Smooth muscle cell (in vitro differentiated cells): Measurements from ENCODE around the gene CNTNAP1. TPM values are rescaled to one million over a fixed set of nuclear protein-coding genes. Genes with fewer than 3 reads are reported as not detected.

Experiments
- DNase-seq: peaks from one replicate; lab custom pipeline; 2025; ENCODE audit not compliant: unreplicated experiment; lab: John Stamatoyannopoulos, UW
- H2AFZ ChIP-seq: fragments of 200-600 bp; sonication (generic); 2 replicates; pipeline ENCODE4 v1.6.0; 2016; ENCODE audit warnings: antibody characterized with exemption, low read depth, mild to moderate bottlenecking
- H3F3A ChIP-seq: fragments of 200-600 bp; sonication (generic); 2 replicates; pipeline ENCODE4 v1.6.0; 2017; ENCODE audit warnings: antibody characterized with exemption, low read depth
- H3K27ac ChIP-seq: fragments of 200-600 bp; sonication (generic); 2 replicates; pipeline ENCODE4 v1.5.1; 2016; ENCODE audit warnings: low read depth, mild to moderate bottlenecking
- H3K27me3 ChIP-seq: fragments of 200-600 bp; sonication (generic); 2 replicates; pipeline ENCODE4 v1.6.1; 2016; ENCODE audit warnings: low read depth, mild to moderate bottlenecking
- H3K36me3 ChIP-seq: fragments of 200-600 bp; sonication (generic); 2 replicates; pipeline ENCODE4 v1.5.1; 2016; ENCODE audit warnings: low read depth
- H3K4me1 ChIP-seq: fragments of 200-600 bp; sonication (generic); 2 replicates; pipeline ENCODE4 v1.5.1; 2016; ENCODE audit warnings: low read depth
- H3K4me2 ChIP-seq: fragments of 200-600 bp; sonication (generic); 2 replicates; pipeline ENCODE4 v1.6.0; 2016; ENCODE audit warnings: mild to moderate bottlenecking
- H3K4me3 ChIP-seq: fragments of 200-600 bp; sonication (generic); 2 replicates; pipeline ENCODE4 v1.5.1; 2016; ENCODE audit warnings: mild to moderate bottlenecking
- H3K79me2 ChIP-seq: fragments of 200-600 bp; sonication (generic); 2 replicates; pipeline ENCODE4 v1.6.0; 2016; ENCODE audit warnings: low read depth, mild to moderate bottlenecking
- H3K9ac ChIP-seq: fragments of 200-600 bp; sonication (generic); 2 replicates; pipeline ENCODE4 v1.6.0; 2016; ENCODE audit warnings: low read depth
- H3K9me3 ChIP-seq: fragments of 200-600 bp; sonication (generic); replicated peaks from 2 replicates; pipeline ENCODE4 v1.5.1; 2016; ENCODE audit warnings: low read depth
- H4K20me1 ChIP-seq: fragments of 200-600 bp; sonication (generic); 2 replicates; pipeline ENCODE4 v1.6.0; 2016; ENCODE audit warnings: low read depth
- CTCF ChIP-seq: fragments of 200-600 bp; sonication (generic); IDR thresholded peaks from 2 replicates; pipeline ENCODE4 v1.5.1; 2017; ENCODE audit warnings: borderline replicate concordance, mild to moderate bottlenecking, antibody characterized with exemption; ENCODE audit not compliant: insufficient read depth, poor library complexity, severe bottlenecking
- WGBS: methylation state at CpG from one replicate; pipeline ENCODE4 v1.1.7; 2016; ENCODE audit warnings: low lambda C conversion rate; 5-methylcytosine and 5-hydroxymethylcytosine counted together
- polyA plus RNA-seq: library from polyadenylated mRNA; unstranded; fragments of >200 nt; fragmentation: Nextera tagmentation; extraction: Ambion mirVana; gene quantifications from 2 replicates; pipeline ENCODE4 v1.2.1, GENCODE V29; 2016
- total RNA-seq: library from RNA; depleted of rRNA; stranded (reverse); fragments of >200 nt; gene quantifications from 2 replicates; pipeline ENCODE4 v1.2.3, GENCODE V29; 2014

Gene CNTNAP1
- total and polyA plus RNA-seq, 2 experiments from 2014 or later, result 2.0 to 7.1 TPM

GRCh38 chr17:42677921-42678781 is 4.2 kb upstream of the CNTNAP1 start:
- H3K9me3 ChIP-seq, result no peaks in the 10 kb centered on the region
- peak overlapping the region; percentile 94 for H3K27ac ChIP-seq
- TF ChIP-seq CTCF, result no peak
- DNase-seq, result peak; percentile 90
- peaks cover 6% of the 10 kb centered on the region for H3K79me2 ChIP-seq
- H3K9ac ChIP-seq, result peak overlapping the region; percentile 79
- H3K4me2 ChIP-seq, result peak overlapping the region; percentile 97
- peak overlapping the region; percentile 68 for H2AFZ ChIP-seq
- H3K4me3 ChIP-seq, result peak overlapping the region; percentile 65
- peaks cover 22% of the 10 kb centered on the region for H3F3A ChIP-seq
- H4K20me1 ChIP-seq, result peaks cover 36% of the 10 kb centered on the region
- H3K36me3 ChIP-seq, result no peaks in the 10 kb centered on the region
- no peaks in the 10 kb centered on the region for H3K27me3 ChIP-seq
- H3K4me1 ChIP-seq, result peaks cover 46% of the 10 kb centered on the region
- under 1% methylated on average over 51 of the region's 53 CpGs for WGBS

DNA sequence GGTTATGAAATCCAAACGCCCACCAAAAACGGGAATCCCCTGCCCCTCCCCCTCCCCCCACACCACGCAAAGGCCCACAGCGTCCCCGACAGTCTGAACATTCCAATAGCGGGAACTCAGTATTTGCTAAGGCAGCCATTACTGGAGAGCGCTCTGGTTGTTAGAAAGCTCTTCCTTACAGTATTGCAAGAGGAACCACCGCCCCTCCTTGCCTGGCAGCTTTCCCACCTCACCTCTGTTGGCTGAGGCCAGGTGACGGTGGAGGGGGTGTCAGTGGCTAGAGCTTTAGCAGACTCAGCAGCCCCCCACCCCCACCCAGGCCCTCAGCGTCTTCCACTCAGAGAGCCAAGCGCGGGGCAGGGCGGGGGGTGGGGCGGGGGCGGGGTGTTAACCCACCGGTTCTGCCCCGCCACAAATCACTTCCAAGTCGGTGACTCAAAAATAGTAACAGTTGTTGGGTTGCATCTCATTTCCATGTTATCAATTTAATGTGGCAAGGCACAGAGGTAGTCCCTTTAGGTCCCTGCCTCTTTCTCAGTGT is 3.3 kb upstream of the CNTNAP1 start:
- H3K27ac ChIP-seq, result peak overlapping the region; percentile 94
- H3K9me3 ChIP-seq, result no peaks in the 10 kb centered on the region
- no peaks in the 10 kb centered on the region for H3K36me3 ChIP-seq
- TF ChIP-seq CTCF, result no peak
- peak overlapping the region; percentile 65 for H3K4me3 ChIP-seq
- H3K27me3 ChIP-seq, result no peaks in the 10 kb centered on the region
- WGBS, result 4% methylated on average over 15 of the region's 18 CpGs
- H3K9ac ChIP-seq, result peak overlapping the region; percentile 70
- peaks cover 6% of the 10 kb centered on the region for H3K79me2 ChIP-seq
- DNase-seq, result peak; percentile 36
- H3F3A ChIP-seq, result peaks cover 22% of the 10 kb centered on the region
- peaks cover 46% of the 10 kb centered on the region for H3K4me1 ChIP-seq
- no peak overlapping the region for H2AFZ ChIP-seq
- H4K20me1 ChIP-seq, result peaks cover 31% of the 10 kb centered on the region
- H3K4me2 ChIP-seq, result peak overlapping the region; percentile 97

DNA sequence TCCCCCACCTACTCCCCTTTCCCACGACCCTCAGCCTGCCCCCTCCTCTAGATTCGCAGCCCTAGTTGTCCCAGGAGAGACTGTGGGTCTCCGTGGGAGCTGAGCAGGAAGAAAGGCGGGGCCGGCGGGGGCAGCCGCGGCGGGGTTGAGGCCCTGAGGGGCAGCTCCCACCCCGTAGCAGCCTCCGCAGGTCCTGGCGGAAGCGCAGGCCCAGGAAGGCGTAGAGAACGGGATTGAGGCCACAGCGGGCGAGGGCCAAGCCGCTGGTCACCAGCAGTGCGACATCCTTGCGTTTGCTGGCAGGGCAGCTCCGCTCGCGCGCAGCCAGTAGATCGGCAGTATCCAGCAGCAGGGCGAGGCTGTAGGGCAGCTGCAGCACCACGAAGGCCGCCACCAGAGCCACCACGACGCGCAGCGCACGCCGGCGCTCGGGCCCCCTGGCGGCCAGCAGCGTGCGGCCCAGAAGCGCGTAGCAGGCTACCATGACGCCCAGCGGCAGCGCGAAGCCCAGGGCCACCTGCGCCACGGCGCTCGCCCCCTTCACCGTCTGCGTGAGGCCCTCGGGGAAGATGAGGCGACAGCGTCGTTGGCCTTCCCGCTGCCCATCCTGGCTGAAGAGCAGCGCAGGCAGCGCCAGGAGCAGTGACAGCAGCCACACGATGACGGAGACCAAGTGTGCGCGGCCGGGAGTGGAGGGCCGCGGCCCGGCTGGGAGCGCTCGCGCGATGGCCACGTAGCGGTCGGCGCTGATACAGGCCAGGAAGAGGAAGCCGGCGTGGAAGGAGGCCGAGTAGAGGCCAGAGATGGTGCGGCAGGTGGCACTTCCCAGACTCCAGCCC is 2.6 kb upstream of the CNTNAP1 start:
- TF ChIP-seq CTCF, result peak; percentile 86
- peak; percentile 45 for DNase-seq
- H3K36me3 ChIP-seq, result no peaks in the 10 kb centered on the region
- WGBS, result 10% methylated on average over 77 of the region's 78 CpGs
- H2AFZ ChIP-seq, result peak overlapping the region; percentile 88
- peaks cover 24% of the 10 kb centered on the region for H4K20me1 ChIP-seq
- H3K27ac ChIP-seq, result peak overlapping the region; percentile 94
- peak overlapping the region; percentile 65 for H3K4me3 ChIP-seq
- H3K79me2 ChIP-seq, result peaks cover 6% of the 10 kb centered on the region
- H3K9me3 ChIP-seq, result no peaks in the 10 kb centered on the region
- peaks cover 22% of the 10 kb centered on the region for H3F3A ChIP-seq
- H3K9ac ChIP-seq, result peak overlapping the region; percentile 70
- H3K4me1 ChIP-seq, result peaks cover 42% of the 10 kb centered on the region
- H3K4me2 ChIP-seq, result peak overlapping the region; percentile 97
- no peaks in the 10 kb centered on the region for H3K27me3 ChIP-seq
